Mesodermal cell (in vitro differentiated cells): ENCODE data around the gene BTBD10.

Experiments
- H3K27ac ChIP-seq: 2 replicates; pipeline ENCODE4 v1.7.0; 2013; ENCODE audit warnings: mild to moderate bottlenecking, low read depth, low read length, moderate library complexity; ENCODE audit not compliant: severe bottlenecking
- H3K36me3 ChIP-seq: 2 replicates; pipeline ENCODE4 v1.7.1; 2013; ENCODE audit warnings: mild to moderate bottlenecking, low read length, moderate library complexity; ENCODE audit not compliant: control insufficient read depth, insufficient read depth
- H3K4me1 ChIP-seq: one replicate; pipeline ENCODE4 v1.7.1; 2013; ENCODE audit warnings: mild to moderate bottlenecking, low read length; ENCODE audit not compliant: insufficient read depth, control insufficient read depth, poor library complexity, severe bottlenecking
- H3K4me3 ChIP-seq: 2 replicates; pipeline ENCODE4 v1.7.0; 2013; ENCODE audit warnings: low read length, control low read depth, mild to moderate bottlenecking; ENCODE audit not compliant: insufficient read depth, poor library complexity, severe bottlenecking; ENCODE audit errors: extremely low read depth
- H3K9me3 ChIP-seq: 2 replicates; pipeline ENCODE4 v1.7.1; 2013; ENCODE audit warnings: mild to moderate bottlenecking, low read length, moderate library complexity; ENCODE audit not compliant: control insufficient read depth
- WGBS, 2 experiments: methylation state at CpG; one replicate each; pipeline ENCODE4 v1.1.5; 2013; ENCODE audit warnings: missing lambda C conversion rate in 2 of 2; ENCODE audit not compliant: insufficient coverage in 2 of 2; 5-methylcytosine and 5-hydroxymethylcytosine counted together

Gene BTBD10

DNA sequence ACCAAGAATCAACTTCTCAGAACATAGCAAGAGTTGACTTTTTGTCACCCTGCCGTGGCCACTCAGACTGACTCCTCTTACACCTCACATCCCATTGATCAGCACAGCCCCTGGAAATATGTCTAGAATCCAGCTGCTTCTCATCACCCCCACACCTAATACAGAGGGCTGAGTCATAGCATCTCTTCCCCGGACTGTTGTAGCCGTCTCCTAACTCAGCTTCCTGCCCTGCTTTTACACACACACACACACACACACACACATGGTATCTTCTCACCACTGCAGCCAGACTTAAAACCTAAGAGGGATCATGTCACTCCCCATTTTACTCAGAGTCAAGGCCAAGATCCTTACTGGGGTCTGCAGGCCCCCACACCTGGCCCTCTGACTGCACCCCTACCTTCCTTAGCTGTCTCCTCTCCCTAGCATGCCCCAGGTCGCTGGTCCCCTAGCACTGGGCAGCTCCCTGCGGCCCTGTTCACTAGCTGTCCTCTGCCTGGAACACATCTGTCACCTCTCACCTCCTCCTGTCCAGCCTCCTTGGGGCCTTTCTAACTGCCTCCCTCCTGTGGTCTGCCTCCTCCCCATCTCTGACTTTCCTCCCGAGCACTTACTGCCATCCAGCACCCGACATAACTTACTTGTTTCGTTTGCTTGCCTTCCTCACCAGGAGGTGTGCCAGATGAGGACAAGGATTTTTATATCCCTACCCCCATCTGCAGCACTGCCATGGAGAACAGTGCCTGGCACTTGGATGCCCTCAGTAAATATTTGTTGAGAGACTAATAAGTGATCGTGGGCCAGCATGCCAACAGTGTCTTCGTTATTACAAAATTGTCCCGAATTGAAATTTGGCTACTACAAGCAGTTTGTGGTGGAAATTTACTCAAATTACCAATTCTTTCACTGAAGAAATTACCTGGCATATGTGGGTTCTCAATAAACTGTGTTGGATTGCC lies 123.5 kb downstream of the BTBD10 start:
- Histone ChIP-seq H3K9me3 (no peaks in the 10 kb centered on the region), H3K27ac (peak overlapping the region; percentile 52)
- 77 to 84% methylated on average over 7 to 8 of the region's 11 CpGs for WGBS, 2 experiments

GRCh38 chr11:13338427-13339069 lies 124.5 kb downstream of the BTBD10 start:
- Histone ChIP-seq H3K4me3 (no peak overlapping the region), H3K27ac (peak overlapping the region; percentile 52), H3K4me1 (peaks cover 41% of the 10 kb centered on the region), H3K36me3 (no peaks in the 10 kb centered on the region), H3K9me3 (no peaks in the 10 kb centered on the region)
- WGBS, 2 experiments: 96 to 100% methylated on average over 8 to 9 of the region's 9 CpGs

More for the DNA sequence above, 123.5 kb downstream of the BTBD10 start:
- Histone ChIP-seq H3K4me3 (no peak overlapping the region), H3K4me1 (peaks cover 42% of the 10 kb centered on the region), H3K36me3 (no peaks in the 10 kb centered on the region)

DNA sequence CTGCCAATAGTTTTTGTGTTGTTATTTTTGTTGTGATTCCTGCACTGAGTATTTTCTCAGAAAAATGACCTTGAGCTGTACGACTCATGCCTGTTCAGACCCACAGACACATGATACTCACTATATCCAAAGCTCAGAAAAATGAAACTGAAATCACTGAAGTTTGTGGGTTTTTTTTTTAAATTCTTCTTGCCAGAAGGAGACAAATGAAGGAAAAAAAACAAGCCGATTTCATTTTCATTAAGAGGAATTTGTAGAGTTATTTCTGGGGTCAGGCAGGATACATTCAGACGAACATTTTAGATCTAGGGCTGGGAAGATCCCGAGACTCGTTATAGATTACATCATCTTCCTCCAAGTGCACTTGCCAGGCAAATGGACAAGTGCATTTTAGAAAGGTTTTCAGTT lies 125.0 kb downstream of the BTBD10 start:
- Histone ChIP-seq H3K27ac (peak overlapping the region; percentile 11), H3K9me3 (no peaks in the 10 kb centered on the region), H3K4me1 (peaks cover 41% of the 10 kb centered on the region), H3K4me3 (no peak overlapping the region), H3K36me3 (no peaks in the 10 kb centered on the region)
- WGBS, 2 experiments: 86 to 100% methylated on average over 1 to 4 of the region's 5 CpGs
